ENCODE data around the gene DISC1.
"Not testable (repeated sequence)": the region's sequence is repeated elsewhere in the genome, so short reads cannot be mapped to it uniquely, and the experiment has no call there.

DISC1 gene

DNA sequence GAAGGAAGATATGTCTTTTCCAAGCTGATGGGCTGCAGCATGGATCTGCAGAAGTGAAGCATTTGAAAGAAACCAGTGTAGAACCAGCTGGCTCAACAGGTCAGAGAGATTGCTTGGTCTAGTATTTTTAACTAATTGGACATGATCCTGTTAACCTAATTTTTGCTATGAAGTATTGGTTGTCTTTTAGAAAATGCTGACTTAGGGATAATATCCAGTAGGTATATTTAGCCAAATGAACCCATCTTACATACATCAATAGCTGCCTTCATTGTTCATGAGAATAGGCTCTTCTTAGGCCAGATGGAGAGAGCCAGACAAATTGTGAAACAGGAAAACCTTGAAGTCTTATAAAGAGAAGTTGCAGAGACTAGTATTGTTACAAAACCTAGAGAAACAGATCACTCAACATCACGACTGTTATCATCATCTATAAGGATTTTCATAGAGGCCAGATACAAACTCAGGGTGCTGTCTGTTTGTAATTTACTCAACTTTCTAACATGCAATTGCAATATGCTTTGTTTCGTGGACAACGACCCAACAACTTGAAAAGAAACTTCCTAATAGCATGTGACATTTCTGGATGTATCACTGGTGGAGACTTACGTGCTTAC is 148.2 kb downstream of the DISC1 start:
- no peak for DNase-seq (ENCODE audit: low spot score)
- TF ChIP-seq, protein P1, sequence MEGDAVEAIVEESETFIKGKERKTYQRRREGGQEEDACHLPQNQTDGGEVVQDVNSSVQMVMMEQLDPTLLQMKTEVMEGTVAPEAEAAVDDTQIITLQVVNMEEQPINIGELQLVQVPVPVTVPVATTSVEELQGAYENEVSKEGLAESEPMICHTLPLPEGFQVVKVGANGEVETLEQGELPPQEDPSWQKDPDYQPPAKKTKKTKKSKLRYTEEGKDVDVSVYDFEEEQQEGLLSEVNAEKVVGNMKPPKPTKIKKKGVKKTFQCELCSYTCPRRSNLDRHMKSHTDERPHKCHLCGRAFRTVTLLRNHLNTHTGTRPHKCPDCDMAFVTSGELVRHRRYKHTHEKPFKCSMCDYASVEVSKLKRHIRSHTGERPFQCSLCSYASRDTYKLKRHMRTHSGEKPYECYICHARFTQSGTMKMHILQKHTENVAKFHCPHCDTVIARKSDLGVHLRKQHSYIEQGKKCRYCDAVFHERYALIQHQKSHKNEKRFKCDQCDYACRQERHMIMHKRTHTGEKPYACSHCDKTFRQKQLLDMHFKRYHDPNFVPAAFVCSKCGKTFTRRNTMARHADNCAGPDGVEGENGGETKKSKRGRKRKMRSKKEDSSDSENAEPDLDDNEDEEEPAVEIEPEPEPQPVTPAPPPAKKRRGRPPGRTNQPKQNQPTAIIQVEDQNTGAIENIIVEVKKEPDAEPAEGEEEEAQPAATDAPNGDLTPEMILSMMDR (IDR thresholded peaks at IDR 0.05; ENCODE audit: extremely low read depth, missing control alignments), result no peak

DNA sequence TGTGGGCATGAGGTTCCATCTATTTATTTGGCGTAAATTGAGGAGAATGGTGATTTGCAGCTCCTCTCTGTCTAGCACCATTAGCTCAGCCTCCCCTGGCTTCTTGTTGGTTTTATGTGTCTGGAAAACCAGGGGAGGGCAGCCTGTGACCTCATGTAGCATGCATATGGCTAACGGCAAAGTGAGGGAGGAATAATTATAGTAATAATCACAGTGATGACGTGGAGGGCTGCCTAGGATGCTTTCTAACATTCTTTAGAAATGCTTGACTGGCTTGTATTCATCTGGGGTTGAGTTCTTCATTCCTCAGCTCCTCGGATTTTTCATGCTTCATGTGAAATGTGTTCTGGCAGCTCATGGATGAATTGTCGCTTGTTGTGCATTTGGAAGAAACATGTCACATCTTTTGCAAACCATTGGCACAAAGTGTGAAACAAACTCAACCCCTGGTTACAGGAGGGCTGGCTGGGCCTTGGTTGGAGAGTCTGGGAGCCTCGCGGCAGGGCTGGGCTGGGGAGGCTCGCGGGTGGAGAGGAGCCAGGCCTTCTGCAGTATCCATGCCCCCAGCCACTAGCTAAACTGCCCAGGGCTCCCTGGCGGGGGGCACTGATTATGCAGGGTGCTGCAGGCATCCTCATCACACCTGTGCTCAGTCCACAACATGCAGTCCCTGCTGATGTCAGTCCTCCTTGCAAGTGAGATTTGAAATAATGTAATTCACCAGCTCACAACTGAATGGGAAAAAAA is 149.6 kb downstream of the DISC1 start:
- TF ChIP-seq, protein P1 (IDR thresholded peaks at IDR 0.05; ENCODE audit: extremely low read depth, missing control alignments), result no peak
- no peak for DNase-seq (ENCODE audit: low spot score)

DNA sequence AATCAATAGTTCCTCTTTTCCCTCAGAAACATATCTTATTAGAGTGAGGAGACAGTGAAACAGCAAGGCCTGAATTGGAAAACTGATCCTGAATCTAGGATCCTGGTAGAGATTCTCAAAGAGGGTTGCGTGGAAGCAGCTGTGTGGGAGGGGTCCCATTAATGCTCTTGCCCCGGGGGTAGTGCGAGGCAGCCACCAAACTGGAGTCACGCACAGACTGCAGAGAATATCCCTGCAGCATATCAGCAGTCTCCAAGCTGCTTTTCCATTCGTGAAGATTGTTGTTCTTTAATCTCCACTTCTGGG is 150.1 kb downstream of the DISC1 start:
- TF ChIP-seq, protein P1 (IDR thresholded peaks at IDR 0.05; ENCODE audit: extremely low read depth, missing control alignments), result no peak
- DNase-seq (ENCODE audit: low spot score), result no peak

DNA sequence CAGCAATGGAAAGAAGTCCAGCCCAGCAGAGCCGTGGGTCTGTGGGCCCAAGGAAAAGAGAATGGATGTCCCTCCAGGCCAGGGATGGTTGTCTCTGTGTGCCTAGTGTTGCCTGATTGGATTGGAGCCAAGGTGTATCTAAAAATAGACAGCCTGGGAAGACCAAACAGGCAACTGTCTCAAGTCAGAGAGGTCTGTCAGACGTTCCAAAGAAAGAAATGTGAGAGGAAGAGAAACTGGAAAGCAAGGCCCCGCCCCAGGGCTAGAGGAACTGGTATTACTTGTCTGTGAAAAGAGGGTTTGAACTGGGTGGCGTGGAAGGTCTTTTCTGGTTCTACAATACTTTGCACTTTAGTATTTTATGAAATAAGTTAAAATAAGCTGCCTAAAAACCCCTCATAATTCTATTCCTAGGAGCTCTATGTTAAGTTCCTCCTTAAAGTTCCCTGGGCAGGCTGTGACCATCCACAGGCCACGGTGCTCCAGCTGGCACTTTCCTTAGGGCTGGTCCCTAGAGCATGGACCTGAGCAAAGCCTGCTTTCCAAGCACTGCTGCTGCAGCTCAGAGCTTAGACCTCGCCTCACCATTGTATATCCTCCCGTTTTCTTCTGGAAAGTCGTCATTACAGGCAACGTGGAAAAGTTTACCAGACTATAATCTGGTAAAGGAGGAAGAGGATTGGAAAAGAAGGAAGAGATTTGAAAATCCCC is 151.6 kb downstream of the DISC1 start:
- DNase-seq (ENCODE audit: low spot score), result no peak
- TF ChIP-seq, protein P1 (IDR thresholded peaks at IDR 0.05; ENCODE audit: extremely low read depth, missing control alignments), result no peak

- TF ChIP-seq, protein P1 (IDR thresholded peaks at IDR 0.05; ENCODE audit: extremely low read depth, missing control alignments), result no peak
- DNase-seq (ENCODE audit: low spot score), result no peak
These were observed 152.5 kb downstream of the DISC1 start for GRCh38 chr1:231779081-231779480.

- TF ChIP-seq, protein P1 (IDR thresholded peaks at IDR 0.05; ENCODE audit: extremely low read depth, missing control alignments), result no peak
- DNase-seq (ENCODE audit: low spot score), result no peak
These were observed 155.3 kb downstream of the DISC1 start for GRCh38 chr1:231781892-231782291.

GRCh38 chr1:231785073-231785472 is 158.5 kb downstream of the DISC1 start:
- not testable (repeated sequence) for DNase-seq (ENCODE audit: low spot score)

Measured in GM20000 (cell line).